Tibial nerve (tissue), 4 donors: Measurements from ENCODE around the gene MAST2.
A peak's percentile ranks its signal among the peaks of the same experiment; 100 is the strongest.

ENCODE experiments used
- CTCF ChIP-seq, 5 experiments: fragments of 200-600 bp in 3 of 5; fragments of 450-650 bp in 2 of 5; sonication (generic) in 3 of 5; IDR thresholded peaks; one replicate each; pipeline ENCODE4 v1.5.1; 2016 to 2019; ENCODE audit warnings: antibody characterized with exemption in 5 of 5, mild to moderate bottlenecking in 3 of 5, moderate library complexity in 2 of 5
- EP300 ChIP-seq, 2 donors: sonication (generic); formaldehyde crosslinking; IDR thresholded peaks; one replicate each; pipeline ENCODE4 v1.6.1; 2017; ENCODE audit warnings: antibody characterized with exemption in 2 of 2, mild to moderate bottlenecking in 1 of 2

- TF ChIP-seq CTCF (IDR thresholded peaks at IDR 0.05): no peak
- peak; percentile 17 to 32 for TF ChIP-seq EP300 (IDR thresholded peaks at IDR 0.05)
Observed at GRCh38 chr1:46039571-46040052, 236.2 kb downstream of the MAST2 start.
